Naive B cell (primary cell): ENCODE results near the gene RNF227. TPM values are rescaled to one million over a fixed set of nuclear protein-coding genes. Genes with fewer than 3 reads are reported as not detected.

Experiments used
- ATAC-seq, 2 donors: fragments of 150-1000 bp; cut with Tn5 transposase; 2 replicates each; pipeline ENCODE4 v1.10.0; 2021; ENCODE audit warnings: low read depth in 2 of 2, mild to moderate bottlenecking in 2 of 2, moderate library complexity in 2 of 2
- DNase-seq: peaks from one replicate; pipeline ENCODE4 v3.0.0; 2022
- H3K27ac Mint-ChIP-seq, 6 donors: one replicate each; pipeline ENCODE4 v1.8.0; 2020 to 2022; ENCODE audit warnings: mild to moderate bottlenecking in 6 of 6, mixed read lengths in 6 of 6, moderate library complexity in 5 of 6, inconsistent platforms in 2 of 6
- H3K27me3 Mint-ChIP-seq, 3 donors: one replicate each; pipeline ENCODE4 v1.8.0; 2021 to 2022; ENCODE audit warnings: mixed read lengths in 3 of 3, mild to moderate bottlenecking in 1 of 3
- H3K36me3 Mint-ChIP-seq, 2 donors: one replicate each; pipeline ENCODE4 v1.8.0; 2020 to 2022; ENCODE audit warnings: mixed read lengths in 2 of 2, inconsistent platforms in 1 of 2, mild to moderate bottlenecking in 1 of 2
- H3K4me1 Mint-ChIP-seq, 3 donors: one replicate each; pipeline ENCODE4 v1.8.0; 2020 to 2022; ENCODE audit warnings: mixed read lengths in 3 of 3, inconsistent platforms in 1 of 3, mild to moderate bottlenecking in 1 of 3, moderate library complexity in 1 of 3
- H3K4me3 Mint-ChIP-seq, 8 donors: one replicate each; pipeline ENCODE4 v1.8.0; 2020 to 2022; ENCODE audit warnings: mild to moderate bottlenecking in 8 of 8, mixed read lengths in 8 of 8, moderate library complexity in 8 of 8, inconsistent platforms in 2 of 8
- H3K9me3 Mint-ChIP-seq, 7 donors: one replicate each; pipeline ENCODE4 v1.8.0; 2020 to 2022; ENCODE audit warnings: mixed read lengths in 7 of 7, mild to moderate bottlenecking in 5 of 7, inconsistent platforms in 2 of 7, moderate library complexity in 1 of 7
- polyA plus RNA-seq, 6 donors: library from polyadenylated mRNA; unstranded; fragments of 300-500 nt; fragmentation: Illumina TruSeq; gene quantifications; one replicate each; pipeline ENCODE4 v1.2.3, GENCODE V29; 2021; ENCODE audit warnings: low read depth in 6 of 6

The RNF227 gene
- polyA plus RNA-seq, 6 donors from 2014 or later, result 0.60 to 5.2 (median 2.9) TPM

DNA sequence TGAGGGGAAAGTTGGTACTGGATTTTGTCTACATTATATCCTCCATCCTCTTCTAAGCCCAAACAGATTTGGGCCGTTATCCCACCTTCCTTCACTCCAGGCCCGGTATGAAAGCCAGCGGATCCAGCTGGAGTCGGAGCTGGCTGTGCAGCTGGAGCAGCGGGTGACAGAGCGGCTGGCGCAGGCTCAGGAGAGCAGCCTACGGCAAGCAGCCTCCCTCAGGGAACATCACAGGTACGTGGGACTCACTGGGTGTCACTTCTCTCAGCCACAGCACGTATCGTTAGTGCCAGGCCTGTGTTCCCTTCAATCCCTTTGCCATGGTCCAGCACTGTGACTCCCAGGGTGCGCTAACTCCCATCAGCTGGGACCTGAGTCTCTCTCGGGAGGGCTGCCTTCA lies 27.2 kb upstream of the RNF227 start:
- Mint-ChIP-seq H3K9me3 (no peaks in the 10 kb centered on the region), H3K4me3 (no peak overlapping the region), H3K27me3 (no peaks in the 10 kb centered on the region), H3K4me1 (peaks cover 0 to 22% (median 6%) of the 10 kb centered on the region in 3 donors), H3K36me3 (peaks cover 18 to 32% of the 10 kb centered on the region in 2 donors), H3K27ac (no peak overlapping the region)
- no peak for DNase-seq
- no peak for ATAC-seq

- H3K36me3 Mint-ChIP-seq, result peaks cover 22 to 32% of the 10 kb centered on the region in 2 donors
- H3K27me3 Mint-ChIP-seq, result no peaks in the 10 kb centered on the region
- ATAC-seq, result no peak
- no peak overlapping the region for H3K4me3 Mint-ChIP-seq
- H3K9me3 Mint-ChIP-seq, result no peaks in the 10 kb centered on the region
- no peak for DNase-seq
- H3K27ac Mint-ChIP-seq, result no peak overlapping the region
- peaks cover 0 to 12% (median 5%) of the 10 kb centered on the region in 3 donors for H3K4me1 Mint-ChIP-seq
Measured at GRCh38 chr17:7940743-7941142, 24.7 kb upstream of the RNF227 start.

GRCh38 chr17:7940034-7940433 lies 23.9 kb upstream of the RNF227 start:
- DNase-seq (no peak), ATAC-seq (no peak)
- peaks cover 0 to 6% (median 0%) of the 10 kb centered on the region in 3 donors for H3K4me1 Mint-ChIP-seq
- peaks cover 22 to 32% of the 10 kb centered on the region in 2 donors for H3K36me3 Mint-ChIP-seq
- peak overlapping the region in 3 of 6 donors; percentile 29 to 94 (median 78) for H3K27ac Mint-ChIP-seq
- no peaks in the 10 kb centered on the region for H3K9me3 Mint-ChIP-seq
- no peaks in the 10 kb centered on the region for H3K27me3 Mint-ChIP-seq
- no peak overlapping the region for H3K4me3 Mint-ChIP-seq

GRCh38 chr17:7935859-7936258 lies 19.8 kb upstream of the RNF227 start:
- Mint-ChIP-seq H3K27me3 (no peaks in the 10 kb centered on the region), H3K36me3 (peaks cover 20 to 25% of the 10 kb centered on the region in 2 donors), H3K4me1 (peaks cover 27 to 30% (median 29%) of the 10 kb centered on the region in 3 donors), H3K4me3 (peak overlapping the region in 1 of 8 donors; percentile 72), H3K27ac (peak overlapping the region in 2 of 6 donors; percentile 4 to 35), H3K9me3 (no peaks in the 10 kb centered on the region)
- DNase-seq (no peak), ATAC-seq (no peak)

- Mint-ChIP-seq H3K27ac (peak overlapping the region; percentile 72 to 99 (median 98)), H3K27me3 (no peaks in the 10 kb centered on the region), H3K4me3 (peak overlapping the region; percentile 86 to 100 (median 96)), H3K36me3 (peaks cover 8 to 13% of the 10 kb centered on the region in 2 donors), H3K4me1 (peaks cover 36 to 45% (median 38%) of the 10 kb centered on the region in 3 donors), H3K9me3 (no peaks in the 10 kb centered on the region)
- DNase-seq (no peak), ATAC-seq (no peak)
Measured at GRCh38 chr17:7932949-7933348, 16.9 kb upstream of the RNF227 start.

- peak; percentile 19 to 20 for ATAC-seq
- H3K4me3 Mint-ChIP-seq, result peak overlapping the region; percentile 86 to 100 (median 96)
- H3K27me3 Mint-ChIP-seq, result no peaks in the 10 kb centered on the region
- H3K4me1 Mint-ChIP-seq, result peaks cover 36 to 46% (median 38%) of the 10 kb centered on the region in 3 donors
- no peaks in the 10 kb centered on the region for H3K9me3 Mint-ChIP-seq
- DNase-seq, result no peak
- peak overlapping the region; percentile 92 to 99 (median 98) for H3K27ac Mint-ChIP-seq
- H3K36me3 Mint-ChIP-seq, result peaks cover 8 to 13% of the 10 kb centered on the region in 2 donors
Measured at GRCh38 chr17:7932483-7932891, 16.4 kb upstream of the RNF227 start.

- ATAC-seq, result peak; percentile 95
- Mint-ChIP-seq H3K4me1 (peaks cover 36 to 46% (median 38%) of the 10 kb centered on the region in 3 donors), H3K4me3 (peak within 1 kb of the TSS; percentile 86 to 100 (median 96))
Measured at GRCh38 chr17:7931709-7932482, 15.8 kb upstream of the RNF227 start, which contains the start of the genes CNTROB and TRAPPC1. Gene CNTROB (plus strand): TSS chr17:7932206. CDS start chr17:7933080, 874 bp downstream. Gene TRAPPC1 (minus strand): TSS chr17:7931946. CDS start chr17:7931829, 117 bp downstream.

GRCh38 chr17:7930841-7931631 lies 14.9 kb upstream of the RNF227 start:
- Mint-ChIP-seq H3K4me3 (peak overlapping the region; percentile 86 to 100 (median 96)), H3K27me3 (no peaks in the 10 kb centered on the region), H3K36me3 (peaks cover 0 to under 1% of the 10 kb centered on the region in 2 donors), H3K27ac (peak overlapping the region; percentile 70 to 99 (median 94)), H3K9me3 (no peaks in the 10 kb centered on the region), H3K4me1 (peaks cover 36 to 46% (median 38%) of the 10 kb centered on the region in 3 donors)
- no peak for DNase-seq
- ATAC-seq, result no peak

More at GRCh38 chr17:7931709-7932482, 15.8 kb upstream of the RNF227 start, which contains the start of the genes CNTROB and TRAPPC1:
- peak; percentile 100 for DNase-seq
- Mint-ChIP-seq H3K36me3 (peaks cover 3 to 9% of the 10 kb centered on the region in 2 donors), H3K27ac (peak within 1 kb of the TSS; percentile 92 to 99 (median 98)), H3K27me3 (no peaks in the 10 kb centered on the region), H3K9me3 (no peaks in the 10 kb centered on the region)

DNA sequence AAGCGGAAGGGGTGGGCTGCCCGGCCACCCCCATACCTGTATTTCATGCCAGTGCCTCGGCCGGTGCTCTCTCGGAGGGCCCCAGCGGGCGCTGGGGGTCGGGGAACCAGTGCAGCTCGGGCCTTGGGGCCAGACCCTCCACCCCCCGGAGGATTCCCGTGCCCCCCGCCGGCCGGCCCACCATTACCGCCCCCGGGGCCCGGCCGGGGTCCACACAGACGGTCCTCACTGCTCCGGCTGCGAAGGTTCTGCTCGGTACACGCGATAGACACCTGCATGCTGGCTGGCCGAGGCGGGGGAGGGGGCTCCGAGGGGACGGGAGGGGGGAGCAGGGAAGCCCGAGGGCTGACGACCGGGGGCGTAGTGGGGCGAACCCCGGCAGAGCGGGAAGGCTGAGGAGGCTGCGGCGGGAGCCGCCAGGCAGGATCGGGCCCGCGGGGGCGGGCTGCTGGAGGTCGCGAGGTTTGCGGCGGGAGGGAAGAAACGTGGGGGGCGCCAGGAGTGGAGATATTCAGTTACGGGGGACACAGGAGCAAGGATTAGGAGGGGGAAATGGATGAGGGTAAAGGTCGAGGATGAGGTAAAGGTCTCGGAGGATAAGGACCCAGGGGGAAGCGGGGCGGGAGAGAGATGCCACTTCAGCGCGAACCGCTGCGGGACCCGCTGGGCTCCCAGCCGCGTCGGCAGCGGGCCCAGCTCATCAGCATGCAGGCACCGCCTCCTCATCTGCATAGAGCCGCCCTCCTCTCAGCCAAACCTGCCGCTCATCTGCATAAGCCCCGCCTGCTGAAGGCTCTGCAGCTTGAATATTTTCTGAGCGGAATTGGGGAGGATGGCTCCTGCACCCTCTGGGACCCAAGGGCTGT lies 13.3 kb upstream of the RNF227 start, which contains the start of gene KCNAB3:
Gene KCNAB3, minus strand, starts transcription at position 699 of the 866 bp plus-strand sequence. Its CDS starts 421 bp downstream, at position 278.
- Mint-ChIP-seq H3K9me3 (no peaks in the 10 kb centered on the region), H3K27ac (peak within 1 kb of the TSS in 5 of 6 donors; percentile 61 to 99 (median 92)), H3K27me3 (no peaks in the 10 kb centered on the region), H3K4me3 (peak within 1 kb of the TSS; percentile 86 to 100 (median 96)), H3K4me1 (peaks cover 32 to 46% (median 38%) of the 10 kb centered on the region in 3 donors), H3K36me3 (no peaks in the 10 kb centered on the region)
- ATAC-seq (no peak), DNase-seq (no peak)

DNA sequence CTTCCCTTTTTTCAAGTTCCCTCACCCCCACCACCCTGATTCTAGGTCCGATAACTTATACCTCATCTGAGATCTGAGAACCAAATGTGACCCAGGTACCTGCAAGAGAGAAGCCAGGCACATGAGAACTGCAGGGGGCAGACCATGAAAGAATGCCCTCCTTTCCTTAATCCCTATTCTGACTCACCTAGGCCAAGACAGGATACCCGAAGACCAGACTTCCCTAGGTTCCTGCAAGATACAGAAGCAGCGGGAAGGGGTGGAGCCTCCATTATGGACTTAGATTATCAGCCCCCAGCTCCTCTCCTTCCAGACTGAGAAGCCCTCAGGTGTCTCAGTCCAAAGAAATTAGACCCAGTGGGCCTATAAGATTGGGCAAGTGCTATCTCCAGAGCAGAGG lies 11.5 kb upstream of the RNF227 start:
- Mint-ChIP-seq H3K4me1 (peaks cover 26 to 41% (median 30%) of the 10 kb centered on the region in 3 donors), H3K27ac (peak overlapping the region in 1 of 6 donors; percentile 79), H3K27me3 (no peaks in the 10 kb centered on the region), H3K36me3 (no peaks in the 10 kb centered on the region), H3K4me3 (peak overlapping the region in 1 of 8 donors; percentile 68), H3K9me3 (no peaks in the 10 kb centered on the region)
- ATAC-seq (no peak), DNase-seq (no peak)

DNA sequence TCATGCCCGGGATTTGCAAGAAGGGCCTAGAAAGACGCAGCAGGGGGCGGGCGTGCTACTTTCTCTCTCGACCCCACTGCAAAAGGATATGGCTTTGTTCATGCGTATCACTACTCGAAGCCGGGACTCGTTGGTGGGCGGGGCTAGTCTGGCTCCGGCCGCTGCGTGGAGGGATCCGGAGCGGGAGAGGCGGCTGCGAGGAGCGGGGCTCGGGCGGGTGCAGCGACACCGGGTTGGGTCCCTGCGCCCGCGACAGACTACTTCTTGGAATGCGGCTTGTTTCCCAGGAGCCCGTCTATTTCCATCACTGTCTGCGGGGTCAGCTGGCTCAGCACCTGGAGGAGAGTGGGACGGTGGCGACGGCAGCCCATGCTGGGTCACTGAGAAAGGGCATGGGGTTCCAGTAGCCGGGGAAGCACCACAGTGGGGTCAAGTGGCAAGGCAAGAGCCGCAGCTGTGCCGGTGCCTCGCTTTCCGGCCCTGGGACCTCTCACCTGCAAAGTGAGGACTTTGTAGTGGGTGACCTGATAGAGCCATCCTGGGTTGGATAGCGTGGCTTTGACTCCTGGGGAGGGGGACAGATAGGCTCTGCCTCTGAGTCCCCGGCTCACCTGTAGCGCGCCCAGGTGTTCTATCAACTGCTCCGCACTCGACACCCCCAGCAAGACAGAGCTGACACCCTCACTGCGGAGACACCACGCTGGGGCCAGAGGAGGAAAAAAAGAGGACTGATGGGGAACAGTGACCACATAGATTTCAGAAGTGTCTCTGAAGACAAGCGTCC lies 6.9 kb upstream of the RNF227 start:
- no peaks in the 10 kb centered on the region for H3K36me3 Mint-ChIP-seq
- ATAC-seq (peak; percentile 97 to 99), DNase-seq (peak; percentile 73)
- H3K27ac Mint-ChIP-seq, result peak overlapping the region; percentile 41 to 87 (median 68)
- peaks cover 11 to 24% (median 15%) of the 10 kb centered on the region in 3 donors for H3K4me1 Mint-ChIP-seq
- H3K4me3 Mint-ChIP-seq, result peak overlapping the region; percentile 74 to 93 (median 89)
- H3K9me3 Mint-ChIP-seq, result no peaks in the 10 kb centered on the region
- no peaks in the 10 kb centered on the region for H3K27me3 Mint-ChIP-seq
